ENCODE results near the gene NDUFS6.

NDUFS6 gene

GRCh38 chr5:1780614-1780930, 20.6 kb upstream of the NDUFS6 start:
- H3K4me1 ChIP-seq (ENCODE audit: control insufficient read depth, insufficient read depth, low read length) = no peaks in the 10 kb centered on the region
- no peak overlapping the region for H3K9ac ChIP-seq (ENCODE audit: low read length)
- no peaks in the 10 kb centered on the region for H3K9me3 ChIP-seq (ENCODE audit: control insufficient read depth, low read length)
- H3K27me3 ChIP-seq (ENCODE audit: control insufficient read depth, insufficient read depth, low read length) = peaks cover 3% of the 10 kb centered on the region
- no peak overlapping the region for H3K4me3 ChIP-seq (ENCODE audit: low read length)
- no peaks in the 10 kb centered on the region for H3K36me3 ChIP-seq (ENCODE audit: control insufficient read depth, insufficient read depth, low read length)

- Histone ChIP-seq H3K9me3 (ENCODE audit: control insufficient read depth, low read length) (no peaks in the 10 kb centered on the region), H3K4me3 (ENCODE audit: low read length) (no peak overlapping the region), H3K36me3 (ENCODE audit: control insufficient read depth, insufficient read depth, low read length) (no peaks in the 10 kb centered on the region), H3K9ac (ENCODE audit: low read length) (no peak overlapping the region), H3K27me3 (ENCODE audit: control insufficient read depth, insufficient read depth, low read length) (peaks cover 3% of the 10 kb centered on the region), H3K4me1 (ENCODE audit: control insufficient read depth, insufficient read depth, low read length) (no peaks in the 10 kb centered on the region)
These were observed 20.1 kb upstream of the NDUFS6 start for GRCh38 chr5:1781107-1781506.

- H3K9me3 ChIP-seq (ENCODE audit: control insufficient read depth, low read length) = no peaks in the 10 kb centered on the region
- H3K4me3 ChIP-seq (ENCODE audit: low read length) = no peak overlapping the region
- peaks cover 3% of the 10 kb centered on the region for H3K27me3 ChIP-seq (ENCODE audit: control insufficient read depth, insufficient read depth, low read length)
- H3K9ac ChIP-seq (ENCODE audit: low read length) = no peak overlapping the region
- no peaks in the 10 kb centered on the region for H3K4me1 ChIP-seq (ENCODE audit: control insufficient read depth, insufficient read depth, low read length)
- no peaks in the 10 kb centered on the region for H3K36me3 ChIP-seq (ENCODE audit: control insufficient read depth, insufficient read depth, low read length)
These were observed 19.4 kb upstream of the NDUFS6 start for GRCh38 chr5:1781726-1782384.

- no peaks in the 10 kb centered on the region for H3K4me1 ChIP-seq (ENCODE audit: control insufficient read depth, insufficient read depth, low read length)
- no peak overlapping the region for H3K9ac ChIP-seq (ENCODE audit: low read length)
- H3K4me3 ChIP-seq (ENCODE audit: low read length) = no peak overlapping the region
- peaks cover 3% of the 10 kb centered on the region for H3K27me3 ChIP-seq (ENCODE audit: control insufficient read depth, insufficient read depth, low read length)
- H3K36me3 ChIP-seq (ENCODE audit: control insufficient read depth, insufficient read depth, low read length) = no peaks in the 10 kb centered on the region
- no peaks in the 10 kb centered on the region for H3K9me3 ChIP-seq (ENCODE audit: control insufficient read depth, low read length)
These were observed 18.6 kb upstream of the NDUFS6 start for GRCh38 chr5:1782385-1783215.

GRCh38 chr5:1783216-1783554, 18.0 kb upstream of the NDUFS6 start:
- Histone ChIP-seq H3K4me1 (ENCODE audit: control insufficient read depth, insufficient read depth, low read length) (no peaks in the 10 kb centered on the region), H3K4me3 (ENCODE audit: low read length) (no peak overlapping the region), H3K27me3 (ENCODE audit: control insufficient read depth, insufficient read depth, low read length) (no peaks in the 10 kb centered on the region), H3K9ac (ENCODE audit: low read length) (no peak overlapping the region), H3K36me3 (ENCODE audit: control insufficient read depth, insufficient read depth, low read length) (no peaks in the 10 kb centered on the region), H3K9me3 (ENCODE audit: control insufficient read depth, low read length) (no peaks in the 10 kb centered on the region)

GRCh38 chr5:1784197-1785050, 16.8 kb upstream of the NDUFS6 start:
- H3K27me3 ChIP-seq (ENCODE audit: control insufficient read depth, insufficient read depth, low read length) = no peaks in the 10 kb centered on the region
- no peaks in the 10 kb centered on the region for H3K4me1 ChIP-seq (ENCODE audit: control insufficient read depth, insufficient read depth, low read length)
- no peaks in the 10 kb centered on the region for H3K9me3 ChIP-seq (ENCODE audit: control insufficient read depth, low read length)
- H3K9ac ChIP-seq (ENCODE audit: low read length) = no peak overlapping the region
- no peak overlapping the region for H3K4me3 ChIP-seq (ENCODE audit: low read length)
- H3K36me3 ChIP-seq (ENCODE audit: control insufficient read depth, insufficient read depth, low read length) = no peaks in the 10 kb centered on the region

- H3K4me1 ChIP-seq (ENCODE audit: control insufficient read depth, insufficient read depth, low read length) = no peaks in the 10 kb centered on the region
- no peak overlapping the region for H3K9ac ChIP-seq (ENCODE audit: low read length)
- H3K4me3 ChIP-seq (ENCODE audit: low read length) = no peak overlapping the region
These were observed 16.1 kb upstream of the NDUFS6 start for GRCh38 chr5:1785062-1785461.

GRCh38 chr5:1785984-1786383, 15.2 kb upstream of the NDUFS6 start:
- no peaks in the 10 kb centered on the region for H3K9me3 ChIP-seq (ENCODE audit: control insufficient read depth, low read length)
- no peak overlapping the region for H3K9ac ChIP-seq (ENCODE audit: low read length)
- peaks cover 4% of the 10 kb centered on the region for H3K27me3 ChIP-seq (ENCODE audit: control insufficient read depth, insufficient read depth, low read length)
- no peak overlapping the region for H3K4me3 ChIP-seq (ENCODE audit: low read length)
- H3K4me1 ChIP-seq (ENCODE audit: control insufficient read depth, insufficient read depth, low read length) = no peaks in the 10 kb centered on the region
- no peaks in the 10 kb centered on the region for H3K36me3 ChIP-seq (ENCODE audit: control insufficient read depth, insufficient read depth, low read length)

More at GRCh38 chr5:1785062-1785461, 16.1 kb upstream of the NDUFS6 start:
- no peaks in the 10 kb centered on the region for H3K27me3 ChIP-seq (ENCODE audit: control insufficient read depth, insufficient read depth, low read length)
- H3K9me3 ChIP-seq (ENCODE audit: control insufficient read depth, low read length) = no peaks in the 10 kb centered on the region
- no peaks in the 10 kb centered on the region for H3K36me3 ChIP-seq (ENCODE audit: control insufficient read depth, insufficient read depth, low read length)

GRCh38 chr5:1786621-1787471, 14.4 kb upstream of the NDUFS6 start:
- Histone ChIP-seq H3K4me3 (ENCODE audit: low read length) (no peak overlapping the region), H3K9me3 (ENCODE audit: control insufficient read depth, low read length) (no peaks in the 10 kb centered on the region), H3K4me1 (ENCODE audit: control insufficient read depth, insufficient read depth, low read length) (no peaks in the 10 kb centered on the region), H3K36me3 (ENCODE audit: control insufficient read depth, insufficient read depth, low read length) (no peaks in the 10 kb centered on the region), H3K27me3 (ENCODE audit: control insufficient read depth, insufficient read depth, low read length) (peaks cover 4% of the 10 kb centered on the region), H3K9ac (ENCODE audit: low read length) (no peak overlapping the region)

GRCh38 chr5:1787472-1788047, 13.6 kb upstream of the NDUFS6 start:
- no peaks in the 10 kb centered on the region for H3K4me1 ChIP-seq (ENCODE audit: control insufficient read depth, insufficient read depth, low read length)
- H3K9me3 ChIP-seq (ENCODE audit: control insufficient read depth, low read length) = no peaks in the 10 kb centered on the region
- no peak overlapping the region for H3K9ac ChIP-seq (ENCODE audit: low read length)
- H3K36me3 ChIP-seq (ENCODE audit: control insufficient read depth, insufficient read depth, low read length) = no peaks in the 10 kb centered on the region
- H3K27me3 ChIP-seq (ENCODE audit: control insufficient read depth, insufficient read depth, low read length) = peaks cover 4% of the 10 kb centered on the region
- H3K4me3 ChIP-seq (ENCODE audit: low read length) = no peak overlapping the region

GRCh38 chr5:1788200-1788599, 13.0 kb upstream of the NDUFS6 start:
- H3K9ac ChIP-seq (ENCODE audit: low read length) = no peak overlapping the region
- no peaks in the 10 kb centered on the region for H3K9me3 ChIP-seq (ENCODE audit: control insufficient read depth, low read length)
- no peak overlapping the region for H3K4me3 ChIP-seq (ENCODE audit: low read length)
- peaks cover 4% of the 10 kb centered on the region for H3K27me3 ChIP-seq (ENCODE audit: control insufficient read depth, insufficient read depth, low read length)
- no peaks in the 10 kb centered on the region for H3K36me3 ChIP-seq (ENCODE audit: control insufficient read depth, insufficient read depth, low read length)
- no peaks in the 10 kb centered on the region for H3K4me1 ChIP-seq (ENCODE audit: control insufficient read depth, insufficient read depth, low read length)
